ENCODE measurements around the gene TSSC4. TPM values are rescaled to one million over a fixed set of nuclear protein-coding genes. Genes with fewer than 3 reads are reported as not detected.

Gene TSSC4
- polyA plus RNA-seq, 3 donors = 40.1 to 55.8 (median 49.4) TPM

- DNase-seq = no peak
These were observed 27.8 kb downstream of the TSSC4 start for GRCh38 chr11:2428322-2428795.

DNA sequence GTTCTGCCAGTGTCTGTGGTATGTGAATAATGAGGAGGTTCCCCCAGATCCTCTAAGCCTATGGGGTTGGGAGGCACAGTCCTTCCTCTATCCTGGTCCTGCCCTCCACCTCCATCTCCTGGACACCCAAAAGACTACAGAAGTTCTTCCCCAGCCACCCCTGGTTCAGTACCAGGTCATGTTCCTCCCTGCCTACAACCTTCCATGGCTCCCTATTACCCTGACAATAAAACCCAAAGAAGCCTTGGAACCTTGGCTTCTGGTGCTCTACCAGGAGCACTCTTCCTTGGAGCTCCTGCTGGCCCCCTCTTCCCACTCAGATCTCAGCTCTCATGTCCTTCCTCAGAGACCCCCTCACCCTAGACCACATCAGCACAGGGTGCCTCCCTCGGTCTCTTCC lies 30.8 kb downstream of the TSSC4 start:
- no peak for DNase-seq

GRCh38 chr11:2432171-2432621 lies 31.6 kb downstream of the TSSC4 start:
- DNase-seq = no peak

GRCh38 chr11:2432628-2433071 lies 32.1 kb downstream of the TSSC4 start:
- DNase-seq = no peak

- DNase-seq = no peak
These were observed 32.8 kb downstream of the TSSC4 start for GRCh38 chr11:2433106-2433925.

DNA sequence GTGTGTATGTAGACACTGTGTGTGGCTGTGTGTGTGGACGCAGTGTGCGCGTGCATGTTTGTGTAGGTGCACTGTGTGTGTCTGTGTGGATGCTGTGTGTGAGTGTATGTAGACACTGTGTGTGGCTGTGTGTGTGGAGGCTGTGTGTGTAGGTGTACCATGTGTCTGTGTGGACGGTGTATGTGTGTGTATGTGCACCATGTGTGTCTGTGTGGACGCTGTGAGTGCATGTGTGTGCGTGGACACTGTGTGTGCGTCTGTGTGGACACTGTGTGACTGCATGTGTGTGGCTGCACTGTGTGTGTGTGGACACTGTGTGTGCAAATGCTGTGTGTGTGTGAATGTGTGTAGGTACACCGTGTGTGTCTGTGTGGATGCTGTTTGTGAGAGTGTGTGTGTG lies 33.5 kb downstream of the TSSC4 start:
- DNase-seq = no peak

DNA sequence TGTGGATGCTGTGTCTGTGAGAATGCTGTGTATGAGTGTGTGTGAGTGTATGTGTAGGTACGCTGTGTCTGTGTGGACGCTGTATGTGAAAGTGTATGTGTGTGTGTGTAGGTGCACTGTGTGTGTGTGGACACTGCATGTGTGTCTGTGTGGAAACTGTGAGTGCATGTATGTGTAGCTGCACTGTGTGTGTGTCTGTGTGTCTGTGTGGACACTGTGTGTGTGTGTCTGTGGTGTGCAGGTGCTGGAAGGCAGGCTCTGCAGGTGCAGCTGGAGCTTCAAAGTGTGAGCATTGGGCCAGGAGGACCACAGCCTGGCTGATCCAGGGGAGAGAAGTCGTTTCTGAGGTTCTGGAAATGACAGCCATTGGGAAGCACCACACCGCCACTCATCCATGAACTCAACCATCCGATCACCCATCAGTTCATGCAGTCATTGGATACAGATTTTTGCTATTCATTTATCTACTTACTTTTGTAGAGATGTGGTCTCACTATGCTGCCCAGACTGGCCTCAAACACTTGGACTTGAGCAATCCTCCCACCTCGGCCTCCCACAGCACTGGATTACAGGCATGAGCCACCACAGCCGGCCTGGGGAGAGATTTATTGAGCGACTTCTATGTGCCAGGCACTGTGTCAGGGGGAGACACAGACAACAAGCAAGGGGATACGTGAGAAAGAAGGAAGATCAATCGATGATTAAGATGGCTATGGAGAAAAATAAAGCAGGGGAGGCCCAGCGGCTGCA lies 34.1 kb downstream of the TSSC4 start:
- DNase-seq = no peak

DNA sequence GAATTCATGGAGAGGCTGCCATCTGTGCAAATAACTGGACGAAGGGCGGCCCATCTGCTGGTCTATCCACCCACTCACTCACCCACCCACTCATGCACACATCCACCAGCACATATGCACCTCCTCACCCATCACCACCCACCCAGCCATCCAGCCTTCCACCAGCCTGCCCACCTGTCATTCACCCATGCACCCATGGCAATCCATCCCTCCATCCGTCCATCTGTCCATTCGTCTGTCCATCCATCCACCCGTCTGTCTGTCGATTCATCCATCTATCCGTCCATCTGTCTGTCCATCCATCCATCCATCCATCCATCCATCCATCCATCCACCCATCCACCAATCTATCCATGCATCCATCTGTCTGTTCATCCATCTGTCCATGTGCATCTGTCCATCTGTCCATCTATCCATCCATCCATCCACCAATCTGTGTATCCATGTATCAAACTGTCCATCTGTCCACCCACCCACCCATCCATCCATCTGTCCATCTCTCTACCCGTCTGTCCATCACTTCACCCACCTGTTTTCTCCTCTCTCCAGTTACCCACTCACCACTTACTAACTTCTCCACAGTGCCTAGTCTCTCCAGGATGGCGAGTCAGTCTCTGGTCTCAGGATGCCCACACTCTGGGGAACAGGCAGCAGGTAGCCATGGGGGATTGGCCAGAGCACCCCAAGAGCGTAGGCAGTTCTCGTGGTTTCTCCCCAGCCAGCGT lies 34.9 kb downstream of the TSSC4 start:
- no peak for DNase-seq

GRCh38 chr11:2436013-2436520 lies 35.5 kb downstream of the TSSC4 start:
- no peak for DNase-seq

DNA sequence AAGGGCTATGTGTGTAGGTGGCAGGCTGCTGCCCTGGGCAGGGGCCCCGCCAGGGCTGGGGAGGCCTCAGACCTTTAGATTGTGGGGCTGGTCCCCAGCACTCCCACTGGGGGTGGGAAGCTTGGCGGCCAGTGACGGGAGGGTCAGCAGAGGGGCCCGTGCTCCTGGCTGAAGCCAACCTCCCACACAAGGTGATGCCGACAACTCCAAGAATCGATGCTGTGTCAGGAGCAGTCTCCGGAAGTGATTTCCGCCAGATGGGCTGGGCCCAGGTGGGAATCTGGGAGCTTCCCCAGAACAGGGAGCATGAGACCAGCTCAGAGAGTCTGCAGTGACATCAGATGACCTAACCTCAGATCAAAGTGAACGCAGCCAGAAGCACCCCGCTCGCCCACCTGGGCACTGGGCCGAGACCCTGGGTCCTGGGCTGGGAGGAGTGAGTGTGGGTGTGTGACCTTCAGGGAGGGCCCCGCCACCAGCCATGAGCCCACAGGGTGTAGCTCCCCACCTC lies 36.0 kb downstream of the TSSC4 start:
- DNase-seq = no peak

GRCh38 chr11:2437516-2437915 lies 37.0 kb downstream of the TSSC4 start:
- DNase-seq = no peak

DNA sequence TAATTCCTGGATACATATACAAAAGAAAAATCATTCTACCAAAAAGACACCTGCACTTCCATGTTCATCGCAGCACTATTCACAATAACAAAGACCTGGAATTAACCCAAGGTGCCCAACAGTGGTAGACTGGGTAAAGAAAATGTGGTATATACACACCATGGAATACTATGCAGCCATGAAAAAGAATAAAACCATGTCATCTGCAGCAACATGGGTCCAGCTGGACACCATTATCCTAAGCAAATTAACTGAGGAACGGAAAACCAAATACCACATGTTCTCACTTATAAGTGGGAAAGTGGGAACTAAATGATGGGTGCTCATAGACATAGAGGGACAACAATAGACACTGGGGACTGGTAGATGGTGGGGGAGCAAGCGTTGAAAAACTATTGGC lies 39.3 kb downstream of the TSSC4 start:
- no peak for DNase-seq

GRCh38 chr11:2440646-2441045 lies 40.1 kb downstream of the TSSC4 start:
- no peak for DNase-seq

GRCh38 chr11:2441171-2441570 lies 40.6 kb downstream of the TSSC4 start:
- no peak for DNase-seq

DNA sequence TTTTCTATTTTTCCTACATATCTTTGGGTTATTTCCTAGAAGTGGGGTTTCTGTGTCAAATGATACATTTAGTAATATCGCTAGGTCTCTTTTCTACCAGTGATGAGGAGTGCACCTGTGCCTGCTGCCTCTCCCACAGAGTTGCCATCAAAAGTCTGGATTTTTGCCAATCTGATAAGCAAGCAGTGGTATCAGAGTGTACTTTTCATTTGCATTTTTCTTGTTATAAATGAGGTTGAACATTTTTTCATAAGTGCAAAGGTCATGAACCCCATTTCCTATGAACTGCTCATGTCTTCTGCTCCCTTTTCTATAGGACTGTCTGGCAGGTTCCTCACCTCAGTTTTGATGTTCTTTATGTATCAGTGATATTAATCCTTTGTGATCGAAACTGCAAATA lies 42.0 kb downstream of the TSSC4 start:
- no peak for DNase-seq

- no peak for DNase-seq
These were observed 42.9 kb downstream of the TSSC4 start for GRCh38 chr11:2443406-2443805.

GRCh38 chr11:2443881-2444820 lies 43.6 kb downstream of the TSSC4 start, which contains the start of gene TRPM5:
TRPM5 (minus strand) TSS chr11:2444514; CDS start chr11:2423036, 21,478 bp downstream.
- DNase-seq = no peak

DNA sequence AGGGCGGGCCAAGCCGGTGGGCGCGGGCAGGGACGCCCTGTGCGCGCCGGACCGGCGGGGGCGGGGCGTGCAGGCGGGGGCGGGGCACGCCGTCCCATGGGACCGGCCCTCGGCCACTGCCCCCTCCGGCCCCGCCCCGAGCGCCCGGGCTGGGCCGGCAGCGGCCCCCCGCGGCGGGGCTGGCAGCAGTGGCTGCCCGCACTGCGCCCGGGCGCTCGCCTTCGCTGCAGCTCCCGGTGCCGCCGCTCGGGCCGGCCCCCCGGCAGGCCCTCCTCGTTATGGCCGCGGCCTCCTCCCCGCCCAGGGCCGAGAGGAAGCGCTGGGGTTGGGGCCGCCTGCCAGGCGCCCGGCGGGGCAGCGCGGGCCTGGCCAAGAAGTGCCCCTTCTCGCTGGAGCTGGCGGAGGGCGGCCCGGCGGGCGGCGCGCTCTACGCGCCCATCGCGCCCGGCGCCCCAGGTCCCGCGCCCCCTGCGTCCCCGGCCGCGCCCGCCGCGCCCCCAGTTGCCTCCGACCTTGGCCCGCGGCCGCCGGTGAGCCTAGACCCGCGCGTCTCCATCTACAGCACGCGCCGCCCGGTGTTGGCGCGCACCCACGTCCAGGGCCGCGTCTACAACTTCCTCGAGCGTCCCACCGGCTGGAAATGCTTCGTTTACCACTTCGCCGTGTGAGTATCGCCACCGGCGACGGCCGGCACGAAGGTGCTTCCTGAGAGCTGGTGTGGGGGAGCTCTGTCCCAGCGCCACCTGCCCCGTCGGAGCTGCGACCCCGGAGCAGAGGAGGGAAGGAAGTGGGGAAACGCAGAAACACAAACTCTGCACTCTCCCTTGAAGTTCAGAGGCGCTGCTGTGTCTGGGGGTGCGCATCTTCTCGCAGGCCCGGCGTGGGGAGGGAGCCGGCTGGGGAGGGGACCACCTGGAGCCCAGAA lies 44.5 kb downstream of the TSSC4 start, which contains the start of gene KCNQ1:
Gene KCNQ1, plus strand, starts transcription at position 188 of the 925 bp plus-strand sequence. Its CDS starts 91 bp downstream, at position 279.
- no peak for DNase-seq

Data from renal pelvis (tissue), 4 donors.